ENCODE data around the gene SBF2. TPM values are rescaled to one million over a fixed set of nuclear protein-coding genes. Genes with fewer than 3 reads are reported as not detected.

Gene SBF2
- total and polyA plus RNA-seq, 2 of the 13 experiments (the other 11 are each of a cell fraction or from before 2014, with no cell fraction given): 24.0 to 45.8 TPM

DNA sequence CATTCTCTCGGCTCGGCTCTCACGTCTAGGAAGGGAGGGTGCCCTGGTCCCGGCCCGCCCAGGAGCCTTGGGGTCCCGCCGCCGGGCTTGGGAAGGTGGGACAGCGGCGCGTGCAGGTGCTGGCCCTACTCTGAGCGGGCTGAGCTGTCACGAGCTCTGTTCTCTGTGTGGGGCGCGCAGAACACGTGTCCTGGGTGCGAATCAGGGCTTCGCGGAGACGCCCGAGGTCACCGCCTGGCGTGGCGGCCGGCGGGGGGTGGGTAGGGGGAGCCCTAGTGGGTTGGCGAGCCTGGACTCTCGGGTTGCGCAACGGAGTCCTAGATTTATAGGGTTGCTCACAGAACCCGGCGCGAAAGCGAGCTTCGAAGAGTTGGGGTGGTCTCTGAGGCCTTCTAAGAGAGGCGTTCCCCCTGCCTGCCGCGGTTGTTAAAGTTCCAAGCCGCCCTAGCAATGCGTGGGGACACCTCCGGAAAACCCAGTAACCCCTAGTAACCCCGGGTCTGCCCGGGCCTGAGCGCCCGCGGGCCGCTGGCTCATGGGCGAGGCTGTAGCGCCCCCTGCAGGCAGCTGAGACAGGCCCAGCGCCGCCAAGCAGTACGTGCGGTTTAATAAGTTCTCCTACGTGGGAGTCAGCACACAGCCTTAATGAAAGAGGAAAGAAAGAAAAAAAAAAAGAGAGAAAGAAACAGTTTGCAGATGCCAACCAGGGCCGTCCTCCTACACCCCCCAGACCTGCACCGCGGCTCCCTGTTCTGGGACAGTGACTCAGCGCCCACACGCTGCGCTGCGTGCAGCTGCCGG lies 13.6 kb upstream of the SBF2 start (continued):
- TF ChIP-seq UBTF (CRISPR knock-in tag; IDR thresholded peaks at IDR 0.05): peak; percentile 88
- TF ChIP-seq SKIL (CRISPR knock-in tag; IDR thresholded peaks at IDR 0.05; ENCODE audit: borderline replicate concordance): no peak
- no peak for TF ChIP-seq DNMT1 (CRISPR knock-in tag; IDR thresholded peaks at IDR 0.05)
- TF ChIP-seq FOXA3 (CRISPR knock-in tag; IDR thresholded peaks at IDR 0.05): no peak; the same call in 1 of the 2 replicates
- TF ChIP-seq, protein P1, sequence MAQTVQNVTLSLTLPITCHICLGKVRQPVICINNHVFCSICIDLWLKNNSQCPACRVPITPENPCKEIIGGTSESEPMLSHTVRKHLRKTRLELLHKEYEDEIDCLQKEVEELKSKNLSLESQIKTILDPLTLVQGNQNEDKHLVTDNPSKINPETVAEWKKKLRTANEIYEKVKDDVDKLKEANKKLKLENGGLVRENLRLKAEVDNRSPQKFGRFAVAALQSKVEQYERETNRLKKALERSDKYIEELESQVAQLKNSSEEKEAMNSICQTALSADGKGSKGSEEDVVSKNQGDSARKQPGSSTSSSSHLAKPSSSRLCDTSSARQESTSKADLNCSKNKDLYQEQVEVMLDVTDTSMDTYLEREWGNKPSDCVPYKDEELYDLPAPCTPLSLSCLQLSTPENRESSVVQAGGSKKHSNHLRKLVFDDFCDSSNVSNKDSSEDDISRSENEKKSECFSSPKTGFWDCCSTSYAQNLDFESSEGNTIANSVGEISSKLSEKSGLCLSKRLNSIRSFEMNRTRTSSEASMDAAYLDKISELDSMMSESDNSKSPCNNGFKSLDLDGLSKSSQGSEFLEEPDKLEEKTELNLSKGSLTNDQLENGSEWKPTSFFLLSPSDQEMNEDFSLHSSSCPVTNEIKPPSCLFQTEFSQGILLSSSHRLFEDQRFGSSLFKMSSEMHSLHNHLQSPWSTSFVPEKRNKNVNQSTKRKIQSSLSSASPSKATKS (CRISPR knock-in tag; IDR thresholded peaks at IDR 0.05): no peak
- TF ChIP-seq MYC (CRISPR knock-in tag; IDR thresholded peaks at IDR 0.05; ENCODE audit: borderline replicate concordance): peak; percentile 42; the same call in 1 of the 2 replicates
- TF ChIP-seq RFXANK (CRISPR knock-in tag; IDR thresholded peaks at IDR 0.05): no peak
- no peak for TF ChIP-seq ZNF557 (CRISPR knock-in tag; IDR thresholded peaks at IDR 0.05)
- TF ChIP-seq, protein P2, sequence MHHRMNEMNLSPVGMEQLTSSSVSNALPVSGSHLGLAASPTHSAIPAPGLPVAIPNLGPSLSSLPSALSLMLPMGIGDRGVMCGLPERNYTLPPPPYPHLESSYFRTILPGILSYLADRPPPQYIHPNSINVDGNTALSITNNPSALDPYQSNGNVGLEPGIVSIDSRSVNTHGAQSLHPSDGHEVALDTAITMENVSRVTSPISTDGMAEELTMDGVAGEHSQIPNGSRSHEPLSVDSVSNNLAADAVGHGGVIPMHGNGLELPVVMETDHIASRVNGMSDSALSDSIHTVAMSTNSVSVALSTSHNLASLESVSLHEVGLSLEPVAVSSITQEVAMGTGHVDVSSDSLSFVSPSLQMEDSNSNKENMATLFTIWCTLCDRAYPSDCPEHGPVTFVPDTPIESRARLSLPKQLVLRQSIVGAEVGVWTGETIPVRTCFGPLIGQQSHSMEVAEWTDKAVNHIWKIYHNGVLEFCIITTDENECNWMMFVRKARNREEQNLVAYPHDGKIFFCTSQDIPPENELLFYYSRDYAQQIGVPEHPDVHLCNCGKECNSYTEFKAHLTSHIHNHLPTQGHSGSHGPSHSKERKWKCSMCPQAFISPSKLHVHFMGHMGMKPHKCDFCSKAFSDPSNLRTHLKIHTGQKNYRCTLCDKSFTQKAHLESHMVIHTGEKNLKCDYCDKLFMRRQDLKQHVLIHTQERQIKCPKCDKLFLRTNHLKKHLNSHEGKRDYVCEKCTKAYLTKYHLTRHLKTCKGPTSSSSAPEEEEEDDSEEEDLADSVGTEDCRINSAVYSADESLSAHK (CRISPR knock-in tag; IDR thresholded peaks at IDR 0.05; ENCODE audit: borderline replicate concordance): no peak
- TF ChIP-seq, protein P3, sequence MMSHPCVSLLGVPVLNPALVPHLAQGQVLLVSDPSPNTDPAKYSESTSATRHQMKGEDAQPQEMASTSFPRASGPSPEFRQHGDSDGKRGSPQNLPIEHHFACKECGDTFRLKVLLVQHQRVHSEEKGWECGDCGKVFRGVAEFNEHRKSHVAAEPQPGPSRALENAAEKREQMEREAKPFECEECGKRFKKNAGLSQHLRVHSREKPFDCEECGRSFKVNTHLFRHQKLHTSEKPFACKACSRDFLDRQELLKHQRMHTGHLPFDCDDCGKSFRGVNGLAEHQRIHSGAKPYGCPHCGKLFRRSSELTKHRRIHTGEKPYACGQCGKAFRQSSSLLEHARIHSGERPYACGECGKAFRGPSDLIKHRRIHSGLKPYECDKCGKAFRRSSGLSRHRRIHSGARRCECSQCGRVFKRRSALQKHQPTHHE (CRISPR knock-in tag; IDR thresholded peaks at IDR 0.05; ENCODE audit: borderline replicate concordance): no peak
- no peak for TF ChIP-seq RARG (CRISPR knock-in tag; IDR thresholded peaks at IDR 0.05; ENCODE audit: low read depth)
- TF ChIP-seq ELF3 (CRISPR knock-in tag; IDR thresholded peaks at IDR 0.05): no peak; the same call in none of the 2 replicates
- no peak for TF ChIP-seq NFATC3 (CRISPR knock-in tag; IDR thresholded peaks at IDR 0.05)
- no peak for TF ChIP-seq MATR3 (CRISPR knock-in tag; IDR thresholded peaks at IDR 0.05)
- no peak for TF ChIP-seq GLMP (CRISPR knock-in tag; IDR thresholded peaks at IDR 0.05; ENCODE audit: borderline replicate concordance)
- peak; percentile 93 for TF ChIP-seq KDM5A (IDR thresholded peaks at IDR 0.05; ENCODE audit: borderline replicate concordance, low read length)
- TF ChIP-seq KDM6A (CRISPR knock-in tag; IDR thresholded peaks at IDR 0.05; ENCODE audit: low read depth): no peak
